Activated naive CD8-positive, alpha-beta T cell treated with anti-CD3 and anti-CD28 coated beads, Interleukin-2, amount 10 ng/mL, durations not matched to agents 7 days and 5 days (primary cell): ENCODE results near the gene MLH3. TPM values are rescaled to one million over a fixed set of nuclear protein-coding genes. Genes with fewer than 3 reads are reported as not detected.

ENCODE experiments used
- total RNA-seq, 2 experiments: library from RNA; stranded (reverse); gene quantifications; one replicate each; pipeline ENCODE4 v1.2.3, GENCODE V29; 2021

Gene MLH3
- total RNA-seq, 2 experiments from 2014 or later = 18.0 to 18.2 TPM

Other genes starting within 250 kb of the MLH3 start
- gene PROX2, start 175.3 kb downstream of the MLH3 start, total RNA-seq = under 1 TPM; 0.28 to 0.69 TPM
- gene DLST, start 169.6 kb downstream of the MLH3 start, total RNA-seq = 100 to 1,000 TPM; 111 to 124 TPM
- 1 to 10 TPM; 2.6 to 3.9 TPM for gene RPS6KL1, start 128.2 kb downstream of the MLH3 start, total RNA-seq
- gene PGF, start 95.9 kb downstream of the MLH3 start, total RNA-seq = under 1 TPM in 1 of 2 experiments, not detected in 1; 0.28 TPM
- 10 to 100 TPM; 35.4 to 37.2 TPM for gene EIF2B2, start 48.5 kb downstream of the MLH3 start, total RNA-seq
- gene ACYP1, start 12.6 kb upstream of the MLH3 start, total RNA-seq = 10 to 100 TPM; 50.7 to 54.7 TPM
- 1 to 10 TPM in 1 of 2 experiments, under 1 TPM in 1; 0.69 to 1.5 TPM for gene ZC2HC1C, start 18.2 kb upstream of the MLH3 start, total RNA-seq
- gene NEK9, start 75.6 kb upstream of the MLH3 start, total RNA-seq = 100 to 1,000 TPM in 1 of 2 experiments, 10 to 100 TPM in 1; 95.2 to 104 TPM
- 100 to 1,000 TPM; 149 to 154 TPM for gene TMED10, start 125.1 kb upstream of the MLH3 start, total RNA-seq
- gene FOS, start 227.4 kb upstream of the MLH3 start, total RNA-seq = 10 to 100 TPM; 60.3 to 61.7 TPM